DND-41 (cell line): ENCODE results near the gene DAGLA.

ENCODE experiments used
- ATAC-seq: fragments of 200-7000 bp; cut with Tn5 transposase; 3 replicates; pipeline ENCODE4 v1.9.1; 2021; ENCODE audit warnings: low read depth; ENCODE audit not compliant: insufficient read depth
- DNase-seq: peaks from one replicate; pipeline ENCODE4 v3.0.0-alpha.2; 2020
- H2AFZ ChIP-seq: 2 replicates; pipeline ENCODE4 v1.6.0; 2012; ENCODE audit warnings: low read depth, low read length
- H3K27ac ChIP-seq: 2 replicates; pipeline ENCODE4 v1.5.1; 2012; ENCODE audit warnings: low read length, inconsistent platforms
- H3K27me3 ChIP-seq: fragments of 200-600 bp; sonication (generic); 2 replicates; pipeline ENCODE4 v1.6.0; 2012; ENCODE audit warnings: low read length, mild to moderate bottlenecking, inconsistent platforms; ENCODE audit not compliant: insufficient read depth, poor library complexity
- H3K36me3 ChIP-seq: 2 replicates; pipeline ENCODE4 v1.5.1; 2012; ENCODE audit warnings: low read length, inconsistent platforms; ENCODE audit not compliant: insufficient read depth
- H3K4me1 ChIP-seq: 2 replicates; pipeline ENCODE4 v1.5.1; 2012; ENCODE audit warnings: mild to moderate bottlenecking, low read length; ENCODE audit not compliant: insufficient read depth
- H3K4me2 ChIP-seq: 2 replicates; pipeline ENCODE4 v1.6.0; 2012; ENCODE audit warnings: mild to moderate bottlenecking, moderate library complexity, low read length, inconsistent platforms; ENCODE audit not compliant: insufficient read depth
- H3K4me3 ChIP-seq, 2 experiments: fragments of 200-600 bp in 1 of 2; shearing (Covaris generic) in 1 of 2; 2 replicates each; pipeline ENCODE4 v1.5.1; 2012 to 2016; ENCODE audit warnings: inconsistent platforms in 2 of 2, low read length in 2 of 2, mild to moderate bottlenecking in 2 of 2, low read depth in 1 of 2, moderate library complexity in 1 of 2
- H3K79me2 ChIP-seq: 2 replicates; pipeline ENCODE4 v1.6.0; 2012; ENCODE audit warnings: low read length, inconsistent platforms; ENCODE audit not compliant: insufficient read depth
- H3K9ac ChIP-seq: 2 replicates; pipeline ENCODE4 v1.6.0; 2012; ENCODE audit warnings: low read depth, mild to moderate bottlenecking, inconsistent platforms, low read length, moderate library complexity
- H3K9me3 ChIP-seq: 2 replicates; pipeline ENCODE4 v1.5.1; 2012; ENCODE audit warnings: low read length, moderate library complexity, mild to moderate bottlenecking, inconsistent platforms; ENCODE audit not compliant: insufficient read depth, severe bottlenecking
- H4K20me1 ChIP-seq: 2 replicates; pipeline ENCODE4 v1.6.0; 2012; ENCODE audit warnings: low read length; ENCODE audit not compliant: insufficient read depth
- EZH2 ChIP-seq: IDR thresholded peaks from 3 replicates; pipeline ENCODE4 v1.6.1; 2012; ENCODE audit warnings: borderline replicate concordance, low read depth, mild to moderate bottlenecking, moderate library complexity, low read length, inconsistent platforms; ENCODE audit not compliant: severe bottlenecking
- TF ChIP-seq, protein P1 (sequence below): IDR thresholded peaks from 2 replicates; pipeline ENCODE4 v1.5.1; 2012; ENCODE audit warnings: borderline replicate concordance, low read length, moderate library complexity, mild to moderate bottlenecking; ENCODE audit not compliant: poor library complexity, severe bottlenecking; ENCODE audit errors: extremely low read depth

DAGLA gene

DNA sequence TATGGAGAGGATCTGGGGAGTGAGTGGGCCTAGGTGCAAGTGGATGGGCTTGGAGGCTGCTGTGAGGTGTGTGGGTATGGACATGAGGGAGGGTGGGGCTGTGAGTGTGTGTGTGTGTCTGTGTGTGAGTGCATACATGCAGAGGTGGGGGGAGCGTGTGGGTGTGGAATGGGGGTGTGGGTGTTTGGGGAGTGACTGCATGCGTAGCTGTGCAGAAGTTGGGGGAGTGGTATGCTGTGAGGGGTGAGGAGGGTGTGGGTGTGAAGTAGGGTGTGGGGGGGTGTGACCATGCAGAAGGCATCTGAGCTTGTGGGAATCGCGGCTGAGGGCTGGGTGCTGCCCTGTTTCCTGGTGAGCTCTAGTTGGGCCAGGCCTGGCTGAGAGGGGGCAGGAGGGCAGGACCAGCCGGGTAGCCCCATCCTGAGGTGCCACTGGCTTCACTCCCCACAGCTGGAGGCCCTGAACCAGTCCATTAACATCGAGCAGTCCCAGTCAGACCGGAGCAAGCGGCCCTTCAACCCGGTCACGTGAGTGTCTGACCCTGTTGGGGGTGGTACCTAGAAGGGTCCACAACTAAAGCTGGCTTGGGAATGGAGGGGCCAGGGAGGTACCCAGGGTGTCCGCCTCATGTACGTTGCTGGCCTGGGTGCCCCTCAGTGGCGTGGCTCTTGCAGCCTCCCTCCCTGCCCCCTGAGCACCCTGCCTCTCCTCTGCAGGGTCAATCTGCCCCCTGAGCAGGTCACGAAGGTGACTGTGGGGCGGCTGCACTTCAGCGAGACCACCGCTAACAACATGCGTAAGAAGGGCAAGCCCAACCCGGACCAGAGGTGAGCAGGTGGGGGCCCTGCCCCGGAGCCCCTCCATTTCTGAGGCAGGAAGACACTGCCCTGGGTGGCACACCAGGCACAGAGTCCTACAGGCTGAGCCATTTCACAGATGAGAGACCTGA lies 95.7 kb downstream of the DAGLA start:
- no peaks in the 10 kb centered on the region for H3K4me1 ChIP-seq
- TF ChIP-seq, protein P1, sequence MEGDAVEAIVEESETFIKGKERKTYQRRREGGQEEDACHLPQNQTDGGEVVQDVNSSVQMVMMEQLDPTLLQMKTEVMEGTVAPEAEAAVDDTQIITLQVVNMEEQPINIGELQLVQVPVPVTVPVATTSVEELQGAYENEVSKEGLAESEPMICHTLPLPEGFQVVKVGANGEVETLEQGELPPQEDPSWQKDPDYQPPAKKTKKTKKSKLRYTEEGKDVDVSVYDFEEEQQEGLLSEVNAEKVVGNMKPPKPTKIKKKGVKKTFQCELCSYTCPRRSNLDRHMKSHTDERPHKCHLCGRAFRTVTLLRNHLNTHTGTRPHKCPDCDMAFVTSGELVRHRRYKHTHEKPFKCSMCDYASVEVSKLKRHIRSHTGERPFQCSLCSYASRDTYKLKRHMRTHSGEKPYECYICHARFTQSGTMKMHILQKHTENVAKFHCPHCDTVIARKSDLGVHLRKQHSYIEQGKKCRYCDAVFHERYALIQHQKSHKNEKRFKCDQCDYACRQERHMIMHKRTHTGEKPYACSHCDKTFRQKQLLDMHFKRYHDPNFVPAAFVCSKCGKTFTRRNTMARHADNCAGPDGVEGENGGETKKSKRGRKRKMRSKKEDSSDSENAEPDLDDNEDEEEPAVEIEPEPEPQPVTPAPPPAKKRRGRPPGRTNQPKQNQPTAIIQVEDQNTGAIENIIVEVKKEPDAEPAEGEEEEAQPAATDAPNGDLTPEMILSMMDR, result no peak
- no peak for TF ChIP-seq EZH2
- H3K4me3 ChIP-seq, result no peak overlapping the region
- H3K27me3 ChIP-seq, result no peaks in the 10 kb centered on the region
- H3K9me3 ChIP-seq, result no peaks in the 10 kb centered on the region
- H3K27ac ChIP-seq, result no peak overlapping the region
- no peak for ATAC-seq
- H3K4me2 ChIP-seq, result no peak overlapping the region
- peaks cover 9% of the 10 kb centered on the region; the same call in 1 of the 2 replicates for H4K20me1 ChIP-seq
- no peak overlapping the region for H3K9ac ChIP-seq
- no peaks in the 10 kb centered on the region for H3K36me3 ChIP-seq
- H2AFZ ChIP-seq, result no peak overlapping the region
- DNase-seq, result no peak
- H3K79me2 ChIP-seq, result no peaks in the 10 kb centered on the region

DNA sequence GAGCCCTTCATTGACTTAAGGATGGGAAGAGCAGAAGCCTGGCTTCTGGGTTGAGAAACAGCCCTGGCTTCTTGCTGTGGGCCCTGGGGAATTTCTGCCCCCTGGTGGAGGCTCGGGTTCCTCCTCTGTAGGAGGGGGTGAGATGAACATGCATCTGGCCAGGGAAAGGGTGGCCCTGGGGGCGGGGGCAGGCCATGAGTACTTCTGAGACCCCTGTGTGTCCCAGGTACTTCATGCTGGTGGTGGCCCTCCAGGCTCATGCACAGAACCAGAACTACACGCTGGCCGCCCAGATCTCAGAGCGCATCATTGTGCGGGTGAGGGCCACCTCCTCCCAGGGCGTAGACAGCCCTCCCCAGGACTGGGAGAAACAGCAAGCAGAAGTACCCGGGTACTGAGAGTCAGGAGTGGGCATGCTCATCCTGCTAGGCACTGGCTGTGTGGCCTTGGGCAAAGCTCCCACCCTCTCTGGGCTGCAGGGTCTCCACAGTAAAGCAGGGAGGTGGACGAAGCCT lies 96.4 kb downstream of the DAGLA start:
- Histone ChIP-seq H3K4me3 (no peak overlapping the region), H3K4me2 (no peak overlapping the region), H4K20me1 (peaks cover 9% of the 10 kb centered on the region; the same call in 1 of the 2 replicates), H2AFZ (no peak overlapping the region), H3K4me1 (no peaks in the 10 kb centered on the region), H3K27ac (no peak overlapping the region), H3K79me2 (no peaks in the 10 kb centered on the region), H3K36me3 (no peaks in the 10 kb centered on the region), H3K27me3 (no peaks in the 10 kb centered on the region), H3K9ac (no peak overlapping the region), H3K9me3 (no peaks in the 10 kb centered on the region)
- no peak for TF ChIP-seq EZH2
- TF ChIP-seq, protein P1, result peak; percentile 75
- DNase-seq (peak; percentile 67), ATAC-seq (peak; percentile 81)

DNA sequence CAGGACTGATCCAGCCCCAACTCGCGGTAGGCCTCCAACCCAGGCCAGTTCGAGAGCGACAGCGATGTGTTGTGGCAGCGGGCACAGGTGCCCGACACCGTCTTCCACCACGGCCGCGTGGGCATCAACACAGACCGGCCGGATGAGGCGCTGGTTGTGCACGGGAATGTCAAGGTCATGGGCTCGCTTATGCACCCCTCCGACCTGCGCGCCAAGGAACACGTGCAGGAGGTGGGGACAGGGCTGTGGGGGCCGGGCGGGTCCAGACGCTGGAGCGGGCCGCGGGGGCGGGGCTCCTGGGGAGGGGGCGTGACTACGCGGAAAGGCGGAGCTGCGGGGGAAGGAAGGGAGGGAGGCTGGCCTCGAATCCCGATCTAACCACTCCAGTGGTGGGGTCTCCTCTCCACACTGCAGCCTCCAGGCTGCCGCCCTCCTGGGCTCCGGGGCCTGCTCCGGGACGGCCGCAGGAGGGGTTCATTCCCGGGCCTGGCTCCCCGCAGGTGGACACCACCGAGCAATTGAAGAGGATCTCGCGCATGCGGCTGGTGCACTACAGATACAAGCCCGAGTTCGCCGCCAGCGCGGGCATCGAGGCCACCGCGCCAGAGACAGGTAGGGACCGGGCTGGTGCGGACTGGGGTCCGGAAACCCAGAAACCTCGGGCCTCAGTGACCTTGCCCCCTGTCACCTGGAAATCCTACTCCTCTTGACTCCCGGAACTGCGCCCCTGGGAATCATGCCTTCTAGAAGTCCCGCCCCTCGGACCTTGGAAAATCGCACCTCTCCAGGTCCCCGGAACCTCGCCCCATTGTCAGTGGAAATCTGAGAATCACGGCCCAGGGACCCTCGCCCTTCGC lies 97.3 kb downstream of the DAGLA start:
- H3K27ac ChIP-seq, result no peak overlapping the region
- H3K9me3 ChIP-seq, result no peaks in the 10 kb centered on the region
- no peak overlapping the region for H3K4me2 ChIP-seq
- H3K4me3 ChIP-seq, result no peak overlapping the region
- H2AFZ ChIP-seq, result no peak overlapping the region
- H3K9ac ChIP-seq, result no peak overlapping the region
- ATAC-seq (no peak), DNase-seq (no peak)
- peaks cover 9% of the 10 kb centered on the region; the same call in 1 of the 2 replicates for H4K20me1 ChIP-seq
- H3K4me1 ChIP-seq, result no peaks in the 10 kb centered on the region
- TF ChIP-seq, protein P1, result no peak
- TF ChIP-seq EZH2, result no peak
- no peaks in the 10 kb centered on the region for H3K36me3 ChIP-seq
- no peaks in the 10 kb centered on the region for H3K79me2 ChIP-seq
- H3K27me3 ChIP-seq, result no peaks in the 10 kb centered on the region
